ENCODE results near the gene TPO.

TPO gene

GRCh38 chr2:1586923-1587840 lies 173.9 kb downstream of the TPO start:
- DNase-seq = no peak

GRCh38 chr2:1588051-1588977 lies 175.1 kb downstream of the TPO start:
- no peak for DNase-seq

DNA sequence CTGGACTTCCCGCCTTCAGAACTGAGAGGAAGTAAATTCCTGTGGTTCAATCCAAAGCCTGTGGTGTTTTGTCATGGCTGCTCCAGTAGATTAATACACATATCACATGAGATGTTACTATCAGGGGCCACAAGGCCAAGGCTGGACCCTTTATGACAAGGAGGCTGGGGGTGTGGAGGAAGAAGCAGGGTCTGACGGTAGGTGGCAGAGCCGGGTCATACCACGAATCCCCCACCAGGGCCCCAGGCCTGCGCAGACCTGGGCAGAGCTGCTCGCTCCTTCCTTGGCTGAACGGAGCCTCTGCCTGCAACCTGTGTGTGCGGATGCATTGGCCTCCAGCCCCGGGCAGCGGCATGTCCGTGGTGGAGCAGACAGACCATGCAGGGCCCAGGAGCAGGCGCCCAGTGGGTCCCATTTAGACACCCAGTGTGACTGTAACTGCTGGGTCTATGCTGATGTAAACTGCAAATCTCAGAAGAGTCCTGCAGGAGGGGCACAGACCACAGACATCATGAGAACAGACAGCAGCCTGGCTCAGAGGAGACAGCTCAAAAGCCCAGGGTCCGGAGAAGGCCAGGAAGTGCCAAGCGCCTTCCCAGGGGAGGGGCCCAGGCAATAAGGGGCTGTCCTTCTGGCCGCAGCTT lies 175.8 kb downstream of the TPO start:
- DNase-seq = no peak

DNA sequence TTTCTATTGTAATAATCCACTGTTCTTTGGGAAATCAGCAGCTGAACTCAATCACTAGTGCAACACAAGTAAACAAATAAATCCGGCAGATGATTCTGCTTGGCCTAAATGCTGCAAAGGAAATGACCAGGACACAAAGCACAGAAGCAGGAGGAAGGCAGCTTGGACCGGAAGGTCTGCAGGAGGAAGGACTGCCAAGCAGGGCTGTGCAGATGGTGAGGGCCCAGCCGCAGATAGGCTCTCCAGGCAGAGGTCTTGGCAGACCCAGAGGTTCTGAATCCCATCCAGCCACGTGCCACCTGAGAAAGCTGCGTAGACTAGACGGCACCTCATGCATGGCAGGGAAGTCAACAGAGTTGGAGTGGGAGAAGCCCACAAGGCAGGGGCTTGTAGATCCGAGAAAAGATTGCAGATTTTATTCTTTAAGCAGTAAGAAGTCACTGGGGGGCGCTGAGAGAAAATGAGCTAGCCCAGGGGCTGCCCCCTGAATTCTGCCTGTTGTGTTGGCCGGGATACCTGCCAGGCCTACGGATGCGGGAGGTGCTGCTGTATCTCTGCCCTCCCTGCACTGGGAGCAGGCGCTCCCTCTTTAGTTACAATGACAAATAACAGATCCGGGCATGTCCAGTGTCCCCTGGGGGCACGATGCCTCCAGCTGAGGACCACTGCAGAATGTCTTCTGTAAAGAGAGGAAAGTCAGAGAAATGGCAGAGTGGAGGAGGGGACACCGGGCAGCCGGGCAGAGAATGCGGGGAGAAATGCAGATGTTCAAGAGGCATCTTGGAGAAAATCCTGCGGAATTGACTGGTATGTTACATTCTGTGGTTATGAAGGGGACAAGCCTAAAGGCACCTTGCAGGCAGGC lies 177.6 kb downstream of the TPO start:
- DNase-seq = no peak

DNA sequence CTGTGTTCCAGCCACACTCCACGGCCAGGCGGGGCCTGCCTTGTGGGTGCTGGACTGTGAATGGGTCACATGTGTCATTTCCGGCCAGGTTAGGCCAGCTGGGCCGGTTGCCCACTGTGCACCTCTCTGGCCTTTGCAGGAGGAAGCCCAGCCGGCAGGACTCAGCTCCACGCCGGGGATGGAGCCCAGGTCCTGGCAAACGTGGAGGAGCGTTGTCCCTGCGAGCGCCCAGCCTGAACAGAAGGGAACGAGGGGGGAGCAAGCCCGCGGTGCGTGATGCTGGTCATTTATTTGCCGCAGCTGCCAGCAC lies 178.2 kb downstream of the TPO start:
- no peak for DNase-seq
